Measurements from ENCODE around the gene IL11. TPM values are rescaled to one million over a fixed set of nuclear protein-coding genes. Genes with fewer than 3 reads are reported as not detected.

The IL11 gene
- total RNA-seq, 4 donors from 2014 or later: 0.21 TPM; not detected in 3

- TF ChIP-seq CTCF (IDR thresholded peaks at IDR 0.05) (no peak), EP300 (IDR thresholded peaks at IDR 0.05) (no peak), POLR2A (IDR thresholded peaks at IDR 0.05) (no peak)
- Histone ChIP-seq H3K4me3 (peak overlapping the region in 2 of 4 donors; percentile 15 to 39), H3K4me1 (peaks cover 0 to 32% (median 10%) of the 10 kb centered on the region in 4 donors), H3K27me3 (peaks cover 7 to 84% of the 10 kb centered on the region in 2 donors), H3K9me3 (no peaks in the 10 kb centered on the region), H3K36me3 (no peaks in the 10 kb centered on the region), H3K27ac (no peak overlapping the region)
- no peak for DNase-seq (ENCODE audit: low spot score in 2 of 2)
- WGBS, 2 donors: 1 to 2% methylated on average over 25 to 29 of the region's 59 CpGs
Measured at GRCh38 chr19:55369653-55370304, 484 bp downstream of the IL11 start.

- Histone ChIP-seq H3K4me3 (peak overlapping the region in 2 of 4 donors; percentile 19), H3K27ac (no peak overlapping the region), H3K4me1 (peaks cover 0 to 24% (median 10%) of the 10 kb centered on the region in 4 donors), H3K27me3 (peaks cover 4 to 76% of the 10 kb centered on the region in 2 donors), H3K9me3 (no peaks in the 10 kb centered on the region), H3K36me3 (no peaks in the 10 kb centered on the region)
- no peak for DNase-seq (ENCODE audit: low spot score in 2 of 2)
- TF ChIP-seq POLR2A (IDR thresholded peaks at IDR 0.05): no peak
- no peak for TF ChIP-seq EP300 (IDR thresholded peaks at IDR 0.05)
- TF ChIP-seq CTCF (IDR thresholded peaks at IDR 0.05): no peak
- WGBS, 2 donors: 22 to 37% methylated on average over 19 to 25 of the region's 54 CpGs
Measured at GRCh38 chr19:55368701-55369563, 1.3 kb downstream of the IL11 start.

GRCh38 chr19:55368106-55368505 is 2.2 kb downstream of the IL11 start:
- Histone ChIP-seq H3K9me3 (no peaks in the 10 kb centered on the region), H3K4me1 (peaks cover 0 to 21% (median 10%) of the 10 kb centered on the region in 4 donors), H3K36me3 (no peaks in the 10 kb centered on the region), H3K4me3 (no peak overlapping the region), H3K27me3 (peaks cover 4 to 67% of the 10 kb centered on the region in 2 donors), H3K27ac (no peak overlapping the region)
- TF ChIP-seq EP300 (IDR thresholded peaks at IDR 0.05) (no peak), CTCF (IDR thresholded peaks at IDR 0.05) (no peak), POLR2A (IDR thresholded peaks at IDR 0.05) (no peak)
- 89 to 92% methylated on average over 14 to 15 of the region's 16 CpGs for WGBS, 2 donors
- DNase-seq (ENCODE audit: low spot score in 2 of 2): no peak

GRCh38 chr19:55366790-55367189 is 3.5 kb downstream of the IL11 start:
- no peak overlapping the region for H3K4me3 ChIP-seq
- no peak for DNase-seq (ENCODE audit: low spot score in 2 of 2)
- no peaks in the 10 kb centered on the region for H3K36me3 ChIP-seq
- no peaks in the 10 kb centered on the region for H3K9me3 ChIP-seq
- no peak for TF ChIP-seq EP300 (IDR thresholded peaks at IDR 0.05)
- no peak for TF ChIP-seq POLR2A (IDR thresholded peaks at IDR 0.05)
- TF ChIP-seq CTCF (IDR thresholded peaks at IDR 0.05): no peak
- peaks cover 4 to 61% of the 10 kb centered on the region in 2 donors for H3K27me3 ChIP-seq
- peaks cover 0 to 21% (median 10%) of the 10 kb centered on the region in 4 donors for H3K4me1 ChIP-seq
- no peak overlapping the region for H3K27ac ChIP-seq
- WGBS, 2 donors: 90 to 94% methylated on average over 3 of the region's 3 CpGs

GRCh38 chr19:55365964-55366363 is 4.3 kb downstream of the IL11 start:
- Histone ChIP-seq H3K36me3 (no peaks in the 10 kb centered on the region), H3K4me1 (peaks cover 0 to 21% (median 10%) of the 10 kb centered on the region in 4 donors), H3K9me3 (no peaks in the 10 kb centered on the region), H3K4me3 (no peak overlapping the region), H3K27ac (no peak overlapping the region), H3K27me3 (peaks cover 4 to 52% of the 10 kb centered on the region in 2 donors)
- no peak for TF ChIP-seq EP300 (IDR thresholded peaks at IDR 0.05)
- no peak for TF ChIP-seq CTCF (IDR thresholded peaks at IDR 0.05)
- TF ChIP-seq POLR2A (IDR thresholded peaks at IDR 0.05): no peak
- DNase-seq (ENCODE audit: low spot score in 2 of 2): no peak
- WGBS, 2 donors: 66 to 68% methylated on average over 16 to 19 of the region's 19 CpGs

Data from tibial nerve (tissue), 4 donors.